ENCODE measurements around the gene VCX2.

GRCh38 chrX:8204943-8205342 is 33.9 kb upstream of the VCX2 start:
- TF ChIP-seq EZH2 (IDR thresholded peaks at IDR 0.05) (no peak), POLR2AphosphoS5 (IDR thresholded peaks at IDR 0.05; ENCODE audit: borderline replicate concordance, low read depth, low read length) (no peak)
